GM12801 (cell line): ENCODE measurements around the gene DCDC2C.

ENCODE experiments used
- CTCF ChIP-seq: IDR thresholded peaks from one replicate; pipeline ENCODE4 v1.5.1; 2011; ENCODE audit warnings: control low read depth; ENCODE audit not compliant: insufficient read length; ENCODE audit errors: extremely low read depth

Gene DCDC2C

DNA sequence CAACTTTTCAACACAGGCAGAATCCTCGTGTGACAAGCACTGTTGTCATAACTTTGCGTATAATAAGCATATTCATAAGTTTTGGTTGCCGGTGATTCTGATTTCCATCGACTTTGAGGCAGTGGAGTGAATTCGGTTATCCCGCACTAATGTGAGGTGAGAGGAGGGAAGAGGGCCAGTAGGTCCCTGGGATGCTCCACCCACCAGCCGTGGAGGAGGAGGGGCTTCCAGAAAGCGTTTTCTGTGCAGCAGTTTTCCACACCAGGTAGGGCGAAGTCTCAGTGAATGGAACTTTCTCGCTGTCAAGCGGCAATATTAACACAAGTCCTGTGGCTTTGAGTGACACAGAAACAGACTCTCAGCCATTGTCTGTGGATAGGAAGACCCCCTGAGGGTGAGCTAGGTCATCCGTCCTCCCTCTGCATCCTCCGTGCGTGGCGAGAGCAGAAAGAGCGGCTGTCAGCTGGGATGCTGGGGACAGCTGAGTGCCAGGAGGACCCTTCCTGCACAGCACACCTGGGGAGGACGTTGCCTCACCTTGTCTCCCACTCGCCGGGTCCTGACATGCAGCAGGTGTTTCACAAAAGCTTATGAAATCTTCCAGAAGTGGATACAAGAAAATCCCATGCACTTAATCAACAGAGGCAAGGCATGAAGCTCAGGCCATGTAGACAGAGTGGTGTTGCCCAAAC lies 67.5 kb downstream of the DCDC2C start:
- no peak for TF ChIP-seq CTCF

GRCh38 chr2:3771576-3771975 lies 68.2 kb downstream of the DCDC2C start:
- no peak for TF ChIP-seq CTCF

GRCh38 chr2:3774336-3774735 lies 71.0 kb downstream of the DCDC2C start:
- TF ChIP-seq CTCF: no peak

DNA sequence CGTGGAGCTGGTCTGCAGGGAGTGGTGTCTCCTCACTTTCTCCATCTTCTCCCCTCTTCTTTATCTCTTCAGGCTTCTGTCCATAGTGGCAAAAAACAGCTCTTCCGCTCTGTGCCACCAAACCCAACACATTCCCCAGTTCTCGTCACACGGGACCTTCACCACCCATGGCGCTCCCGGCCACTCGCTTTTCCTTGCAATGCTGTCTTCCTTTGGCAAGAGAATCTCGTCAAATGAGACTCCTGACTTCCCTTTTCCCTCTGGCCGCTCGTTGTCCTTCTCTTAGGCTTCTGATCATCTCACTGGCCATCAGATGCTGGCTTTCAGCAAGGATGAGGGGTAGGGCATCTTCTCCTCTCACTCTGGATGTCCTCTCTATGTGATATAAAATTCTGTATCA lies 72.9 kb downstream of the DCDC2C start:
- no peak for TF ChIP-seq CTCF

- TF ChIP-seq CTCF: no peak
These were observed 74.6 kb downstream of the DCDC2C start for GRCh38 chr2:3777966-3778365.

GRCh38 chr2:3778851-3779495 lies 75.6 kb downstream of the DCDC2C start:
- no peak for TF ChIP-seq CTCF

GRCh38 chr2:3779496-3780049 lies 76.2 kb downstream of the DCDC2C start:
- no peak for TF ChIP-seq CTCF
